DMS153 treated with DMSO at 0.1 percent for 48 hours (cell line): ENCODE results near the gene RPS27.
A peak's percentile ranks its signal among the peaks of the same experiment; 100 is the strongest.
"Not testable (repeated sequence)": the region's sequence is repeated elsewhere in the genome, so short reads cannot be mapped to it uniquely, and the experiment has no call there.

ENCODE experiments used
- DNase-seq: peaks from one replicate; lab custom pipeline; 2025; ENCODE audit not compliant: unreplicated experiment; lab: John Stamatoyannopoulos, UW

The RPS27 gene

GRCh38 chr1:153985341-153985912 is 5.1 kb upstream of the RPS27 start:
- no peak for DNase-seq

- peak; percentile 87 for DNase-seq
These were observed 4.4 kb upstream of the RPS27 start, which contains the start of gene RAB13 for GRCh38 chr1:153985941-153986761. RAB13 (minus strand) TSS chr1:153986339; CDS start chr1:153986236, 103 bp downstream.

DNA sequence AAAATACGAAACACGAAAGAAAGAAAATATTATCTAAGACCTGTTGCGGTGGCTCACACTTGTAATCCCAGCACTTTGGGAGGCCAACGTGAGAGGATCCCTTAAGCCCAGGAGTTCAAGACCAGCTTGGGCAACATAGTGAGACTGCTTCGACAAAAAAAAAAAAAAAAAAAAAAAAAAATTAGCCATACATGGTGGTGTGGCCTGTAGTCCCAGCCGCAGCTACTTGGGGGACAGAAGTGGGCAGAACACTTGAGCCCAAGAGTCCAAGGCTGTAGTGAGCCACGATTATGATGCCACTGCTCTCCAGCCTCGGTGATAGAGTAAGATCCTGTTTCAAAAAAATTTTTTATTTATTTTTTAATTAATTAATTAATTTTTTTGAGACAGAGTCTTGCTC is 2.9 kb upstream of the RPS27 start:
- DNase-seq = no peak

GRCh38 chr1:153991151-153991630 is 629 bp downstream of the RPS27 start:
- DNase-seq = no peak

DNA sequence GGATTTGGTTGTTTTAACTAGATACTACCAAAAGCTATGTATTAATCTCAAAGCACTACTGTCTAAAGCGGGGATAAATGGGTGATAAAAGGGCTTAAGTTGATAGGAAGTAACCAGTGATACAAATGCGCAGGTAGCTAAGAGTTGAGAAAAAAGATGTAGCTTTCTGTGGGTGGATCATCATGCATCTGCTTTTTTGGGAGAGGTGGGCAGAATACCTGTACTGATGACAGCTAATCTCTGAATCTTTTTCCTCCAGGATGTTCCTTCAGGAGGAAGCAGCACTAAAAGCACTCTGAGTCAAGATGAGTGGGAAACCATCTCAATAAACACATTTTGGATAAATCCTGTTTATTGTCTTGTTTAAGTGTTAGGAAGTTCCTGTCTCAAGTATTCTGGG is 1.2 kb downstream of the RPS27 start:
- no peak for DNase-seq

DNA sequence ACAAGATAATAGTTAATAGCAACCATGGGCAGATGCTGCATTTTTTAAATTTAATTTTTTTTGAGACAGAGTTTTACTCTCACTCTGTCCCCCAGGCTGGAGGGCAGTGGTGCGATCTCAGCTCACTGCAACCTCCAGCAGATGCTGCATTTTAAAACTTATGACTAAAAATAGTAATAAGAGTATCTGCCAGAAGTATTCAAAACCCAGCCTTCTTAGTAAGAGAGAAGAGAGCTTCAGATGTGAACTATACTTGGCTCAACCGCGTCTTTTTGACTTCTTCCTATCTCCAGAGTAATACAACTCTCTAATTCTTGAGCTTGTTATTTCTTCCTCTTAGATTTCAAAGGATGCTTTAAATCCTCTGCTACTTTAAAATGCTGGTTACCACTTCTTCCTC is 4.6 kb downstream of the RPS27 start:
- DNase-seq = no peak

GRCh38 chr1:153995640-153996039 is 5.1 kb downstream of the RPS27 start:
- DNase-seq = no peak

DNA sequence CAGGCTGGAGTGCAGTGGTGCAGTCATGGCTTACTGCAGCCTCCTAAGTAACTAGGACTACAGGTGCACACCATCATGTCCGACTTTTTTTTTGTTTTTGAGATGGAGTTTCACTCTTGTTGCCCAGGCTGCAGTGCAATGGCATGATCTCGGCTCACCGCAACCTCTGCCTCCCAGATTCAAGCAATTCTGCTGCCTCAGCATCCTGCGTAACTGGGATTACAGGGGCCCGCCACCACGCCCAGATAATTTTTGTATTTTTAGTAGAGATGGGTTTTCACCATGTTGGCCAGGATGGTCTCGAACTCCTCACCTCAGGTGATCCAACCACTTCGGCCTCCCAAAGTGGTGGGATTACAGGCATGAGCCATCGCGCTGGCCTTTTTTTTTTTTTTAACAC is 6.3 kb downstream of the RPS27 start:
- not testable (repeated sequence) for DNase-seq

DNA sequence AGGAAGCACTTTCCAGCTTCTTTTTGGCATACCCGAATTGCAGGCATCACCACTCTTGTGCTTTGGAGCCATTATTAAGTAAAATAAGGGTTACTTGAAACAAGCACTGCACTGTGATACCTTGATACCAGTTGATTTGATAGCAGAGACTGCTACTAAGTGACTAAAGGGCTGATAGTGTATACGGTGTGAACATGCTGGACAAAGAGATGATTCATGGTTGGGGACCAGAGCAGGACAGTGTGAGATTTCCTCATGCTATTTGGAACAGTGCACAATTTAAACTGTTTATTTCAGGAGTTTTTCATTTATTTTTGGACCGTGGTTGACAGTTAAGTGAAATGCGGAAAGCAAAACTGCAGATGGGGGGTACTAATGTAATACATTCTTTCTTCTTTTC is 9.9 kb downstream of the RPS27 start:
- DNase-seq = no peak

GRCh38 chr1:154006136-154006535 is 15.6 kb downstream of the RPS27 start:
- no peak for DNase-seq

- no peak for DNase-seq
These were observed 21.6 kb downstream of the RPS27 start for GRCh38 chr1:154012129-154012528.

DNA sequence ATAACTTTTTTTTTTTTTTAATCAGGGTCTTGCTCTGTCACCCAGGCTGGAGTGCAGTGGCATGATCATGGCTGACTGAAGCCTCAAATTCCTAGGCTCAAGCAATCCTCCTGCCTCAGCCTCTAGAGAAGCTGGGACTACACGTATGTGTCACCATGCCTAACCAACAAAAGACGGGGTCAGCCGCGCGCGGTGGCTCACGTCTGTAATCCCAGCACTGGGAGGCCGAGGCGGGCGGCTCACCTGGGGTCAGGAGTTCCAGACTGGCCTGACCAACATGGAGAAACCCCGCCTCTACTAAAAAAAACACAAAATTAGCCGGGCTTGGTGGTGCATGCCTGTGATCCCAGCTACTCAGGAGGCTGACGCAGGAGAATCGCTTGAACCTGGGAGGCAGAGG is 22.0 kb downstream of the RPS27 start:
- not testable (repeated sequence) for DNase-seq

GRCh38 chr1:154014154-154014907 is 23.8 kb downstream of the RPS27 start:
- DNase-seq = no peak

GRCh38 chr1:154019269-154019668 is 28.7 kb downstream of the RPS27 start:
- no peak for DNase-seq

- no peak for DNase-seq
These were observed 29.4 kb downstream of the RPS27 start for GRCh38 chr1:154019940-154020339.

DNA sequence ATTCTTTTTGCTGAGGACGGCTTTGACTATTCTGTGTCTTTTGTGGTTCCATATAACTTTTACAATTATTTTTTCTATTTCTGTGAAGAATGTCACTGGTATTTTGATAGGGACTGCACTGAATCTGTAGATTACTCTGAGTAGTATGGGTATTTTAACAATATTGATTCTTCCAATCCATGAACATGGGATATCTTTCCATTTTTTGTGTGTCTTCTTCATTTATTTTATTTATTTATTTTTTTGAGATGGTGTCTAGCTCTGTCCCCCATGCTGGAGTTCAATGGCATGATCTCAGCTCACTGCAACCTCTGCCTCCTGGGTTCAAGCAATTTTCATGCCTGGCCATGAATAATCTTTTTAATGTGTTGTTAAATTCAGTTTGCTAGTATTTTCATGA is 43.1 kb downstream of the RPS27 start:
- DNase-seq = not testable (repeated sequence)
